Hematopoietic multipotent progenitor cell (in vitro differentiated cells): ENCODE data around the gene MIPOL1. TPM values are rescaled to one million over a fixed set of nuclear protein-coding genes. Genes with fewer than 3 reads are reported as not detected.
"Not testable (repeated sequence)": the region's sequence is repeated elsewhere in the genome, so short reads cannot be mapped to it uniquely, and the experiment has no call there.

Experiments
- DNase-seq, 3 donors: peaks; one replicate each; pipeline ENCODE4 v3.0.0-alpha.2; 2011 to 2015; ENCODE audit warnings: low read depth in 2 of 3, low spot score in 2 of 3
- total RNA-seq: library from RNA; depleted of rRNA; stranded (reverse); fragments of >200 nt; gene quantifications from one replicate; pipeline ENCODE4 v1.2.3, GENCODE V29; 2012

MIPOL1 gene
- total RNA-seq, 1 donor: 1.3 TPM

- DNase-seq: no peak
Measured at GRCh38 chr14:37278636-37279538, 81.2 kb downstream of the MIPOL1 start.

GRCh38 chr14:37279818-37280217 lies 82.1 kb downstream of the MIPOL1 start:
- DNase-seq: no peak

GRCh38 chr14:37284760-37285159 lies 87.0 kb downstream of the MIPOL1 start:
- DNase-seq: no peak

- no peak for DNase-seq
Measured at GRCh38 chr14:37285220-37285619, 87.5 kb downstream of the MIPOL1 start.

GRCh38 chr14:37289688-37290087 lies 92.0 kb downstream of the MIPOL1 start:
- no peak for DNase-seq

- DNase-seq: not testable (repeated sequence)
Measured at GRCh38 chr14:37295262-37295661, 97.5 kb downstream of the MIPOL1 start.

- no peak for DNase-seq
Measured at GRCh38 chr14:37311252-37311651, 113.5 kb downstream of the MIPOL1 start.

- DNase-seq: no peak
Measured at GRCh38 chr14:37318938-37319337, 121.2 kb downstream of the MIPOL1 start.

GRCh38 chr14:37320106-37320505 lies 122.4 kb downstream of the MIPOL1 start:
- DNase-seq: no peak

- no peak for DNase-seq
Measured at GRCh38 chr14:37325332-37325731, 127.6 kb downstream of the MIPOL1 start.

- no peak for DNase-seq
Measured at GRCh38 chr14:37326434-37326833, 128.7 kb downstream of the MIPOL1 start.

- DNase-seq: not testable (repeated sequence)
Measured at GRCh38 chr14:37327933-37328332, 130.2 kb downstream of the MIPOL1 start.

- DNase-seq: no peak
Measured at GRCh38 chr14:37328673-37329072, 130.9 kb downstream of the MIPOL1 start.

- DNase-seq: no peak
Measured at GRCh38 chr14:37329189-37330001, 131.7 kb downstream of the MIPOL1 start.

GRCh38 chr14:37330910-37331309 lies 133.2 kb downstream of the MIPOL1 start:
- no peak for DNase-seq

GRCh38 chr14:37340353-37340752 lies 142.6 kb downstream of the MIPOL1 start:
- no peak for DNase-seq

- no peak for DNase-seq
Measured at GRCh38 chr14:37343307-37344094, 145.8 kb downstream of the MIPOL1 start.

- no peak for DNase-seq
Measured at GRCh38 chr14:37363661-37364060, 165.9 kb downstream of the MIPOL1 start.

GRCh38 chr14:37369425-37369824 lies 171.7 kb downstream of the MIPOL1 start:
- no peak for DNase-seq

- no peak for DNase-seq
Measured at GRCh38 chr14:37375566-37375965, 177.8 kb downstream of the MIPOL1 start.
